HL-60/S4 treated with phorbol 12-myristate 13-acetate at 8.2 ng/mL for 4 days and 3 days (cell line): Measurements from ENCODE around the gene BRSK1.

ENCODE experiments used
- in situ Hi-C: fragments of 300-500 bp; cut with MboI; formaldehyde crosslinking; loops from 2 replicates; pipeline ENCODE4 v1.15.0; 2022; ENCODE audit warnings: low sequenced_read_pairs

Gene BRSK1

GRCh38 chr19:55283548-55284377, at the start of gene BRSK1:
Gene BRSK1 (plus strand): TSS chr19:55283997. CDS start chr19:55284443, 446 bp downstream.
- in situ Hi-C loops: no loop called here

GRCh38 chr19:55238030-55238429, 45.8 kb upstream of the BRSK1 start:
- in situ Hi-C loops: no loop called here

GRCh38 chr19:55239004-55239403, 44.8 kb upstream of the BRSK1 start:
- in situ Hi-C loops: no loop called here

- in situ Hi-C loops: no loop called here
These were observed 43.1 kb upstream of the BRSK1 start for GRCh38 chr19:55240713-55241020.

GRCh38 chr19:55241143-55241934, 42.5 kb upstream of the BRSK1 start:
- in situ Hi-C loops: no loop called here

GRCh38 chr19:55241935-55242464, 41.8 kb upstream of the BRSK1 start:
- in situ Hi-C loops: no loop called here

- in situ Hi-C loops: no loop called here
These were observed 41.3 kb upstream of the BRSK1 start for GRCh38 chr19:55242517-55242916.

GRCh38 chr19:55244004-55244680, 39.7 kb upstream of the BRSK1 start:
- in situ Hi-C loops: no loop called here

GRCh38 chr19:55245236-55245904, 38.4 kb upstream of the BRSK1 start:
- in situ Hi-C loops: no loop called here

GRCh38 chr19:55246462-55247451, 37.0 kb upstream of the BRSK1 start:
- in situ Hi-C loops: no loop called here

GRCh38 chr19:55247621-55248099, 36.1 kb upstream of the BRSK1 start:
- in situ Hi-C loops: no loop called here

GRCh38 chr19:55248166-55248675, 35.6 kb upstream of the BRSK1 start:
- in situ Hi-C loops: no loop called here

- in situ Hi-C loops: no loop called here
These were observed 35.1 kb upstream of the BRSK1 start for GRCh38 chr19:55248704-55249103.

- in situ Hi-C loops: no loop called here
These were observed 34.0 kb upstream of the BRSK1 start for GRCh38 chr19:55249841-55250240.

- in situ Hi-C loops: no loop called here
These were observed 33.3 kb upstream of the BRSK1 start for GRCh38 chr19:55250262-55251036.

GRCh38 chr19:55251341-55252081, 32.3 kb upstream of the BRSK1 start:
- in situ Hi-C loops: no loop called here

GRCh38 chr19:55252760-55253663, 30.8 kb upstream of the BRSK1 start:
- in situ Hi-C loops: no loop called here
